K562 (cell line): ENCODE results near the gene ZBTB26. TPM values are rescaled to one million over a fixed set of nuclear protein-coding genes. Genes with fewer than 3 reads are reported as not detected.

ENCODE experiments used
- ARNT ChIP-seq, 2 experiments: fragments of 450-650 bp; IDR thresholded peaks; 2 replicates each; pipeline ENCODE4 v1.6.1; 2016; ENCODE audit warnings: mild to moderate bottlenecking in 1 of 2
- CBX3 ChIP-seq, 2 experiments: IDR thresholded peaks; 1 replicate in 1 of 2; 2 replicates in 1 of 2; pipeline ENCODE4 v1.6.1; 2012; ENCODE audit warnings: inconsistent platforms in 2 of 2, low read length in 2 of 2, borderline replicate concordance in 1 of 2, control low read depth in 1 of 2
- E2F4 ChIP-seq: sonication (generic); formaldehyde crosslinking; IDR thresholded peaks from 2 replicates; pipeline ENCODE4 v1.8.0; 2022; ENCODE audit warnings: mild to moderate bottlenecking, low read depth, missing genetic modification reagents
- ERF ChIP-seq: fragments of 450-650 bp; formaldehyde crosslinking; IDR thresholded peaks from 2 replicates; pipeline ENCODE4 v1.4.0; 2020; ENCODE audit warnings: mild to moderate bottlenecking, mixed read lengths
- GABPB1 ChIP-seq: sonication (generic); formaldehyde crosslinking; IDR thresholded peaks from 2 replicates; pipeline ENCODE4 v1.8.0; 2022; ENCODE audit warnings: mild to moderate bottlenecking, missing genetic modification reagents
- HDAC1 ChIP-seq, 2 experiments: fragments of 450-650 bp; IDR thresholded peaks; 2 replicates each; pipeline ENCODE4 v1.6.1; 2016 to 2017; ENCODE audit warnings: inconsistent platforms in 1 of 2, mild to moderate bottlenecking in 1 of 2, moderate library complexity in 1 of 2
- L3MBTL2 ChIP-seq: fragments of 450-650 bp; IDR thresholded peaks from 2 replicates; pipeline ENCODE4 v1.6.1; 2016; ENCODE audit warnings: mild to moderate bottlenecking, moderate library complexity
- MBD1 ChIP-seq: fragments of 250-450 bp; sonication (Bioruptor Pico); IDR thresholded peaks from 2 replicates; pipeline ENCODE4 v1.8.0; 2022; ENCODE audit warnings: inconsistent platforms
- NONO ChIP-seq, 2 experiments: fragments of 200-400 bp in 1 of 2; fragments of 450-650 bp in 1 of 2; formaldehyde crosslinking in 1 of 2; IDR thresholded peaks; 2 replicates each; pipeline ENCODE4 v1.6.1; 2017; ENCODE audit warnings: low read depth in 2 of 2, mild to moderate bottlenecking in 2 of 2, moderate library complexity in 2 of 2, low read length in 1 of 2
- PREB ChIP-seq: sonication (generic); formaldehyde crosslinking; IDR thresholded peaks from 2 replicates; pipeline ENCODE4 v1.8.1; 2023; ENCODE audit warnings: mild to moderate bottlenecking, missing genetic modification reagents
- SRSF9 ChIP-seq: fragments of 200-400 bp; formaldehyde crosslinking; IDR thresholded peaks from 2 replicates; pipeline ENCODE4 v1.6.1; 2017; ENCODE audit warnings: low read depth, low read length, borderline replicate concordance
- TEAD4 ChIP-seq, 2 experiments: sonication (generic) in 1 of 2; formaldehyde crosslinking in 1 of 2; IDR thresholded peaks; 2 replicates each; pipeline versions ENCODE4 v1.6.1 to v1.8.0; 2012 to 2022; ENCODE audit warnings: borderline replicate concordance in 1 of 2, inconsistent platforms in 1 of 2, low read length in 1 of 2, mild to moderate bottlenecking in 1 of 2, missing genetic modification reagents in 1 of 2
- UBTF ChIP-seq, 2 experiments: IDR thresholded peaks; 2 replicates each; pipeline ENCODE4 v1.6.1; 2012; ENCODE audit warnings: improper control_type of control experiment in 2 of 2, low read depth in 2 of 2, low read length in 2 of 2, borderline replicate concordance in 1 of 2
- WHSC1 ChIP-seq: IDR thresholded peaks from one replicate; pipeline ENCODE4 v1.6.1; 2012; ENCODE audit warnings: low read length, control low read depth, inconsistent platforms
- XRCC3 ChIP-seq: fragments of 450-650 bp; IDR thresholded peaks from 2 replicates; pipeline ENCODE4 v1.6.1; 2017; ENCODE audit warnings: mild to moderate bottlenecking, moderate library complexity
- ZBTB9 ChIP-seq: fragments of 450-650 bp; formaldehyde crosslinking; IDR thresholded peaks from 2 replicates; pipeline ENCODE4 v1.4.0; 2020; ENCODE audit warnings: mild to moderate bottlenecking, moderate library complexity
- ZEB2 ChIP-seq: fragments of 450-650 bp; IDR thresholded peaks from 2 replicates; pipeline ENCODE4 v1.6.1; 2016
- ZNF280A ChIP-seq: fragments of 450-650 bp; IDR thresholded peaks from 2 replicates; pipeline ENCODE4 v1.6.1; 2018; ENCODE audit warnings: mild to moderate bottlenecking, low read depth; ENCODE audit not compliant: partially characterized antibody
- polyA plus RNA-seq, 8 experiments: library from polyadenylated mRNA; depleted of rRNA in 4 of 8; stranded (reverse) in 5 of 8; unstranded in 3 of 8; fragments of >200 nt; fragmentation: Nextera tagmentation in 2 of 8; fragmentation: Illumina TruSeq in 1 of 8; extraction: Ambion mirVana in 2 of 8; extraction: Trizol in 1 of 8; gene quantifications; 2 replicates each; pipeline versions ENCODE4 v1.2.1 to v1.2.3, GENCODE V29; 2011 to 2014; ENCODE audit warnings: inconsistent platforms in 1 of 8, missing spikeins in 1 of 8
- total RNA-seq, 7 experiments: library from RNA; depleted of rRNA in 6 of 7; stranded (reverse); fragments of >200 nt in 6 of 7; fragmentation: Illumina TruSeq in 2 of 7; extraction: Trizol in 2 of 7; gene quantifications; 2 replicates each; pipeline versions ENCODE4 v1.2.1 to v1.2.3, GENCODE V29; 2011 to 2021; ENCODE audit warnings: low replicate concordance in 1 of 7

The ZBTB26 gene
- total and polyA plus RNA-seq, 9 of the 15 experiments (the other 6 are each of a cell fraction or from before 2014, with no cell fraction given): 2.4 to 20.7 (median 5.0) TPM

GRCh38 chr9:122940454-122940748 lies 9.1 kb upstream of the ZBTB26 start (continued):
- TF ChIP-seq MBD1 (CRISPR knock-in tag) (peak; percentile 44; the same call in 1 of the 2 replicates), UBTF (IDR thresholded peaks at IDR 0.05; ENCODE audit: borderline replicate concordance in 1 of 2, low read depth in 2 of 2, low read length in 2 of 2) (0 out of 4 replicates have a peak, but pooled peaks of 1 of the 2 experiments have one; percentile 25), XRCC3 (peak; percentile 87; the same call in 1 of the 2 replicates), ZNF280A (peak; percentile 32), PREB (CRISPR knock-in tag) (no peak), SRSF9 (no peak), ERF (peak; percentile 53; the same call in 1 of the 2 replicates), WHSC1 (no peak), L3MBTL2 (0 out of 2 replicates have a peak, but pooled peaks have one; percentile 42), ARNT (IDR thresholded peaks at IDR 0.05) (peak in 1 of 2 experiments; percentile 77; a peak in 1 of 4 replicates), CBX3 (IDR thresholded peaks at IDR 0.05; ENCODE audit: borderline replicate concordance in 1 of 2, low read length in 2 of 2) (peak; percentile 82 to 99), TEAD4 (IDR thresholded peaks at IDR 0.05; ENCODE audit: low read length) (peak; percentile 59; the same call in 1 of the 2 replicates), TEAD4 (CRISPR knock-in tag; IDR thresholded peaks at IDR 0.05; ENCODE audit: borderline replicate concordance) (no peak), ZBTB9 (CRISPR knock-in tag) (0 out of 2 replicates have a peak, but pooled peaks have one; percentile 21), ZEB2 (0 out of 2 replicates have a peak, but pooled peaks have one; percentile 23), E2F4 (CRISPR knock-in tag) (0 out of 2 replicates have a peak, but pooled peaks have one; percentile 59), HDAC1 (IDR thresholded peaks at IDR 0.05) (peak in 1 of 2 experiments; percentile 52; a peak in 2 of 4 replicates), GABPB1 (no peak), NONO (IDR thresholded peaks at IDR 0.05; ENCODE audit: low read depth in 2 of 2, low read length in 1 of 2) (0 out of 4 replicates have a peak, but pooled peaks of 1 of the 2 experiments have one; percentile 58)
